Measurements from ENCODE around the gene CD248. TPM values are rescaled to one million over a fixed set of nuclear protein-coding genes. Genes with fewer than 3 reads are reported as not detected.

CD248 gene
- total RNA-seq, 4 donors from 2014 or later, result 29.9 to 69.7 (median 47.3) TPM

GRCh38 chr11:66349084-66349386 is 32.2 kb upstream of the CD248 start:
- no peaks in the 10 kb centered on the region for H3K27me3 ChIP-seq
- WGBS, 2 donors, result 43 to 49% methylated on average over 2 of the region's 2 CpGs
- H3K36me3 ChIP-seq, result peaks cover 0 to 5% (median 0%) of the 10 kb centered on the region in 3 donors
- H3K4me3 ChIP-seq, result no peak overlapping the region
- peaks cover 3 to 37% (median 22%) of the 10 kb centered on the region in 4 donors for H3K4me1 ChIP-seq
- H3K9me3 ChIP-seq, result no peaks in the 10 kb centered on the region
- TF ChIP-seq EP300 (IDR thresholded peaks at IDR 0.05) (no peak), POLR2A (IDR thresholded peaks at IDR 0.05) (no peak), CTCF (IDR thresholded peaks at IDR 0.05) (no peak)
- no peak for DNase-seq (ENCODE audit: low spot score in 2 of 2)
- H3K27ac ChIP-seq, result peak overlapping the region in 1 of 4 donors; percentile 10

- WGBS, 2 donors, result 0 to 1% methylated on average over 17 to 40 of the region's 101 CpGs
- Histone ChIP-seq H3K9me3 (no peaks in the 10 kb centered on the region), H3K36me3 (peaks cover 0 to 8% (median 0%) of the 10 kb centered on the region in 3 donors), H3K4me3 (peak within 1 kb of the TSS; percentile 72 to 97 (median 81)), H3K4me1 (peaks cover 3 to 51% (median 27%) of the 10 kb centered on the region in 4 donors), H3K27ac (peak within 1 kb of the TSS; percentile 84 to 95 (median 93)), H3K27me3 (no peaks in the 10 kb centered on the region)
- peak; percentile 86 to 93 for DNase-seq (ENCODE audit: low spot score in 2 of 2)
- TF ChIP-seq EP300 (IDR thresholded peaks at IDR 0.05) (peak in 1 of 2 donors; percentile 66), CTCF (IDR thresholded peaks at IDR 0.05) (no peak), POLR2A (IDR thresholded peaks at IDR 0.05) (peak in 1 of 2 donors; percentile 28)
Measured at GRCh38 chr11:66347425-66348276, 30.8 kb upstream of the CD248 start, which contains the start of gene B4GAT1. TSS of gene B4GAT1 (minus strand) at chr11:66347629. CDS start at chr11:66347545, 84 bp downstream.

- H3K36me3 ChIP-seq, result peaks cover 0 to 17% (median 6%) of the 10 kb centered on the region in 3 donors
- H3K4me3 ChIP-seq, result peak overlapping the region; percentile 72 to 97 (median 81)
- peaks cover 3 to 51% (median 27%) of the 10 kb centered on the region in 4 donors for H3K4me1 ChIP-seq
- no peaks in the 10 kb centered on the region for H3K27me3 ChIP-seq
- 33 to 37% methylated on average over 33 to 46 of the region's 68 CpGs for WGBS, 2 donors
- H3K9me3 ChIP-seq, result no peaks in the 10 kb centered on the region
- TF ChIP-seq EP300 (IDR thresholded peaks at IDR 0.05) (no peak), POLR2A (IDR thresholded peaks at IDR 0.05) (no peak), CTCF (IDR thresholded peaks at IDR 0.05) (no peak)
- peak overlapping the region; percentile 76 to 95 (median 86) for H3K27ac ChIP-seq
- DNase-seq (ENCODE audit: low spot score in 2 of 2), result no peak
Measured at GRCh38 chr11:66346476-66347424, 29.9 kb upstream of the CD248 start.

- 5 to 6% methylated on average over 4 to 7 of the region's 7 CpGs for WGBS, 2 donors
- H3K4me3 ChIP-seq, result peak overlapping the region; percentile 72 to 97 (median 86)
- H3K27me3 ChIP-seq, result no peaks in the 10 kb centered on the region
- peaks cover 0 to 32% (median 18%) of the 10 kb centered on the region in 3 donors for H3K36me3 ChIP-seq
- DNase-seq (ENCODE audit: low spot score in 2 of 2), result no peak
- H3K9me3 ChIP-seq, result no peaks in the 10 kb centered on the region
- peaks cover 3 to 51% (median 27%) of the 10 kb centered on the region in 4 donors for H3K4me1 ChIP-seq
- H3K27ac ChIP-seq, result peak overlapping the region; percentile 46 to 95 (median 82)
- TF ChIP-seq CTCF (IDR thresholded peaks at IDR 0.05) (no peak), EP300 (IDR thresholded peaks at IDR 0.05) (no peak), POLR2A (IDR thresholded peaks at IDR 0.05) (no peak)
Measured at GRCh38 chr11:66345316-66345649, 28.4 kb upstream of the CD248 start.
